HG02870 (cell line): ENCODE measurements around the gene LANCL2.
A peak's percentile ranks its signal among the peaks of the same experiment; 100 is the strongest.
"Not testable (repeated sequence)": the region's sequence is repeated elsewhere in the genome, so short reads cannot be mapped to it uniquely, and the experiment has no call there.

Experiments
- ATAC-seq: cut with Tn5 transposase; IDR thresholded peaks from one replicate; pipeline ENCODE4 v1.9.1; 2021; ENCODE audit warnings: mild to moderate bottlenecking, moderate library complexity; ENCODE audit not compliant: unreplicated experiment

Gene LANCL2

GRCh38 chr7:55400191-55400590 is 35.1 kb downstream of the LANCL2 start:
- no peak for ATAC-seq

- not testable (repeated sequence) for ATAC-seq
These were observed 37.4 kb downstream of the LANCL2 start for GRCh38 chr7:55402506-55402905.

GRCh38 chr7:55405856-55406541 is 40.9 kb downstream of the LANCL2 start:
- no peak for ATAC-seq

GRCh38 chr7:55409482-55410225 is 44.5 kb downstream of the LANCL2 start:
- no peak for ATAC-seq

GRCh38 chr7:55410667-55411239 is 45.6 kb downstream of the LANCL2 start:
- ATAC-seq: no peak

- ATAC-seq: no peak
These were observed 46.7 kb downstream of the LANCL2 start for GRCh38 chr7:55411844-55412243.

- no peak for ATAC-seq
These were observed 48.3 kb downstream of the LANCL2 start for GRCh38 chr7:55413442-55413841.

GRCh38 chr7:55415173-55415778 is 50.1 kb downstream of the LANCL2 start:
- ATAC-seq: peak; percentile 81

- ATAC-seq: not testable (repeated sequence)
These were observed 52.3 kb downstream of the LANCL2 start for GRCh38 chr7:55417456-55417855.

GRCh38 chr7:55420530-55420929 is 55.4 kb downstream of the LANCL2 start:
- no peak for ATAC-seq

GRCh38 chr7:55423277-55423711 is 58.2 kb downstream of the LANCL2 start:
- ATAC-seq: no peak

- no peak for ATAC-seq
These were observed 58.8 kb downstream of the LANCL2 start for GRCh38 chr7:55423891-55424290.

- no peak for ATAC-seq
These were observed 60.1 kb downstream of the LANCL2 start for GRCh38 chr7:55425141-55425752.

GRCh38 chr7:55426676-55427075 is 61.5 kb downstream of the LANCL2 start:
- no peak for ATAC-seq

- no peak for ATAC-seq
These were observed 62.2 kb downstream of the LANCL2 start for GRCh38 chr7:55427342-55427741.

GRCh38 chr7:55427800-55428199 is 62.7 kb downstream of the LANCL2 start:
- ATAC-seq: no peak

GRCh38 chr7:55429835-55430499 is 64.8 kb downstream of the LANCL2 start:
- no peak for ATAC-seq

GRCh38 chr7:55431898-55432297 is 66.8 kb downstream of the LANCL2 start:
- ATAC-seq: no peak

GRCh38 chr7:55432506-55432905 is 67.4 kb downstream of the LANCL2 start:
- no peak for ATAC-seq

- ATAC-seq: peak; percentile 73
These were observed 68.0 kb downstream of the LANCL2 start for GRCh38 chr7:55432939-55433784.
